HG03354 (cell line): ENCODE data around the gene VCAM1.
"Not testable (repeated sequence)": the region's sequence is repeated elsewhere in the genome, so short reads cannot be mapped to it uniquely, and the experiment has no call there.

ENCODE experiments used
- ATAC-seq: cut with Tn5 transposase; IDR thresholded peaks from one replicate; pipeline ENCODE4 v1.9.1; 2021; ENCODE audit warnings: mild to moderate bottlenecking; ENCODE audit not compliant: unreplicated experiment, poor library complexity, severe bottlenecking

The VCAM1 gene, protein sequence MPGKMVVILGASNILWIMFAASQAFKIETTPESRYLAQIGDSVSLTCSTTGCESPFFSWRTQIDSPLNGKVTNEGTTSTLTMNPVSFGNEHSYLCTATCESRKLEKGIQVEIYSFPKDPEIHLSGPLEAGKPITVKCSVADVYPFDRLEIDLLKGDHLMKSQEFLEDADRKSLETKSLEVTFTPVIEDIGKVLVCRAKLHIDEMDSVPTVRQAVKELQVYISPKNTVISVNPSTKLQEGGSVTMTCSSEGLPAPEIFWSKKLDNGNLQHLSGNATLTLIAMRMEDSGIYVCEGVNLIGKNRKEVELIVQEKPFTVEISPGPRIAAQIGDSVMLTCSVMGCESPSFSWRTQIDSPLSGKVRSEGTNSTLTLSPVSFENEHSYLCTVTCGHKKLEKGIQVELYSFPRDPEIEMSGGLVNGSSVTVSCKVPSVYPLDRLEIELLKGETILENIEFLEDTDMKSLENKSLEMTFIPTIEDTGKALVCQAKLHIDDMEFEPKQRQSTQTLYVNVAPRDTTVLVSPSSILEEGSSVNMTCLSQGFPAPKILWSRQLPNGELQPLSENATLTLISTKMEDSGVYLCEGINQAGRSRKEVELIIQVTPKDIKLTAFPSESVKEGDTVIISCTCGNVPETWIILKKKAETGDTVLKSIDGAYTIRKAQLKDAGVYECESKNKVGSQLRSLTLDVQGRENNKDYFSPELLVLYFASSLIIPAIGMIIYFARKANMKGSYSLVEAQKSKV

DNA sequence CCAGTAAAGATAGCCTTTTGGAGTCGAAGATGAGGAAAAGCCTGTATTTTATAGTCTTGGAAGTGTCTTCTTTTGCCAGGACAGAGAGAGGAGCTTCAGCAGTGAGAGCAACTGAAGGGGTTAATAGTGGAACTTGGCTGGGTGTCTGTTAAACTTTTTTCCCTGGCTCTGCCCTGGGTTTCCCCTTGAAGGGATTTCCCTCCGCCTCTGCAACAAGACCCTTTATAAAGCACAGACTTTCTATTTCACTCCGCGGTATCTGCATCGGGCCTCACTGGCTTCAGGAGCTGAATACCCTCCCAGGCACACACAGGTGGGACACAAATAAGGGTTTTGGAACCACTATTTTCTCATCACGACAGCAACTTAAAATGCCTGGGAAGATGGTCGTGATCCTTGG lies at the start of gene VCAM1:
Gene VCAM1 (plus strand): TSS at position 253 of the 400 bp plus-strand sequence. CDS start 119 bp downstream, at position 372.
- no peak for ATAC-seq

DNA sequence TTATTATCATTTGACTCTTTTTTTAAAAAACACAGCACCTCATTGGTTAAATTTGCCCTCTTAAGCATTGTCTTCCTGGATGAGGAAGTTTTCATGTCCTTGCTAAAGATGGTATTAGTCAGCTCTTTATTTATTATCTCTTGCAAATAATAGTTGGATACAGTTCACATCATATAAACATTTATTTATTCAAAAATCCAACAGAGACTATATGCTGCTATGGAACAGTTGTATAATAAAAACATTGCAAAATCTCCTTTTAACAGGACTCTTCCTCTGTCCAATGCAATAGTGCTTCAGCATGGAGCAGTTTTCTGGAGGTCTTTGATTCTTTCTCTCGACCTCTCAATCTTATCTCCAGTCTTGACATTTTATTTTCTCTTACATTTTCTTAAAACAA lies 49.5 kb upstream of the VCAM1 start:
- ATAC-seq = no peak

DNA sequence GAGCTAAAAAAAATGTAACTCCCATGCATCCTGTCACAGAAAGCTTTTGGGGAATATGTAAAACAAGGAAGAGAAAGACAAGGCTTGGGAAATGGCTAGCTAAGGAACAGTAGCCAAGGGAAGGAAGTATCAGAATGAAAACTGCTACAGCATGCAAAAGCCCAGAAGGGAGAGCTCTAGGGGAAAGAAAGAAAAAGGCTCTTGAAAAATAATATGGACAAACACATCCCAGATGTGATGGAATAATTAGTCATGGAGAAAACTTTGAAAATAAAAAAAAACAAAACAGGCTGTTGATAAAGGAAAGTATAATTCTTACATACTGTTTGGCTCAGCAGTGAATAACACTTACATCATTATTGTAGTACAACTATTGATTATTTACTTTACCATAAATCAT lies 47.9 kb upstream of the VCAM1 start:
- ATAC-seq = no peak

DNA sequence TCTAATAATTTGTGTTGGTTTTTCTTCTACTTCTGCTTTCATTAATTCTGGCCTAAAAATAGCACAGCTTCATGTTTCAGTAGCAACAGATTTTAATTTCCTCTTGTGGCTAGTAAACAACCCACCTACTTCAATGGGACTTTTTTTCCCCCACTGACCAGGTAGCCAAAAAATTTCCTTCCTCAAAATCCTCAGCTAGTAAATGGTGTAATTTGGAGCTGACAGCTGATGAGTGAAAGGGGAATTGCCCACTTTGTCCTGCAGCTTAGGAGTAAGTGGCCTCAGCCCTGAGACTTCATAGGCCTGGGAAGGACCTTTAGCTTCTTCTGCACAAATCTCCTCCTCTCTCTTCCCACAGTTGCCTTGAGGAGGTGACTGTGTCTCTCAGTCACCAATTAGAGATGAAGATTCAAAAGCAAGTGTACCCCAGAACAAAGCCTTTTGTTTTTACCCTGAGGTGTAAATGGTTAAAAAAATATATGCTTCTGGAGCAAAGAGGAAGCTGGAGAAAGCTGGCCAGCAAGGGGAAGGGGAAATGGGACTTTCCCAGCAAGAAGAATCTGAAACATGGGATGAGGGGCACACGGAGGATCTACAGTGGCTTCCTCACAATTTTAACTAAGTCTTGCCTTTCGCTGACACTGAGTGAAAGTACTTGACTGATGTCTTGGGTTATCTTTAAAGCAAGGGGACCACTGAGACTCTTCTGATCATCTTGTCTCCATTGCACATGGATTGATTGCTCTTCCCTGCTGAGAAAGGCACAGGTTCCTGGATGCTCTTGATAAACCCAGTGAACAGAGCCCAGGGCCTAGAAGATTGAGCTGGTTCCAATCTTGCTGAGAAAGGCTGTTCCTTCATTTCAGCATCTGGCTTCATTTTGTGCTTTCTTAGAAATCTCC lies 35.8 kb upstream of the VCAM1 start:
- no peak for ATAC-seq

DNA sequence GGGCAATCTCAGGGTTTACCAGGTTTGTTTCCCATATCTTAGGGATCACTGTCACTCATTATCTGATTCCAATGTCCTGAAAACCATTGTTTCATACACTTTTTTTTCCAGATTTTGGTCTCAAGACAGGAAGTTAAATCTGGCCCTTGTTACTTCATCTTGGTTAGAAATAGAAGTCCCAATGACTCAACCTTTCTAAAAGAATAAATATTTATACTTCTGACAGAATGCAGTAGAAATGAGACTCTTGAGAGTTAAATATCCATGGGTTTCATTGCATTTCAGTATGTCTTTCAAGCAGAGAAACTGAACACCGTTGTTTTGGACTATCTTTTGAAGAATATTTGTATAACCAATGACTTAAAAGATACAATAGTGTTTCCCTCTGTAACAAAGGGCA lies 19.8 kb upstream of the VCAM1 start:
- no peak for ATAC-seq

DNA sequence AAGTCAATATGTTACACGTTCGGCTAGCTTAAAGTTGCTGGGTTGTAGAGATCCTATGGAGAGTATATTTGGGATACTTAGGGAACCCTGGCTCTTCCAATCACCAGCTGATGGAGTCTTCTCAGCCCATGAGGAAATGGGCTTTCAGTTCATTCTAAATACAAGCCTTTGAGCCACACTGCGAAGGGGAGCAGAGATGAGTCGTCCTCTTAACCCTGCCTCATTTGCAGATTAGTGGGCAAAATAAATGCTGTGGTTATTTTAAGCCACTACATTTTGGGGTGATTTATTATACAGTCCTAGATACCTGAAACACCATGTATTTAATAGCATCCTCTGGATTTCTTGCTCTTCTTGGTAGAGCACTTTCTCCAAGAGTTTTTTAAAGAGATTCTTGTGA lies 19.0 kb upstream of the VCAM1 start:
- no peak for ATAC-seq

DNA sequence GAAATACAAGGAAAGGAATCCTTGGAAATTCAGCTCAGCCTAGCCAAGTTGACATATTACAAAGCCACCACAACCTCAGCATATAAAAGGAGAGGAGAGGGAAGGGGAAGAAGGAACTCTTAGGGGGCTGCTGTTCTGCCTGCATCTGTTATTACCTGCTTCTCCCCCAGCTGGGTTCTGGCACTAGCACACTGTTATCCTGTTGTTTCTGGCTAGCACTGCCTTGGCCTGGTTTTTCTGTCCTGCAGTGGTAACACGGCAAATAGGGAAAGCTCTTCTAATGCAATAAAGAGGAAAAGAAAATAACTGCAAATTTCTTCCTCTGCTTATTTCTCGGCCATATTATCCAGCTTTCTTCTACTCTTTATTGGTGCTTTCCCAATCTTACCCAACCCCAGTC lies 16.5 kb upstream of the VCAM1 start:
- no peak for ATAC-seq

DNA sequence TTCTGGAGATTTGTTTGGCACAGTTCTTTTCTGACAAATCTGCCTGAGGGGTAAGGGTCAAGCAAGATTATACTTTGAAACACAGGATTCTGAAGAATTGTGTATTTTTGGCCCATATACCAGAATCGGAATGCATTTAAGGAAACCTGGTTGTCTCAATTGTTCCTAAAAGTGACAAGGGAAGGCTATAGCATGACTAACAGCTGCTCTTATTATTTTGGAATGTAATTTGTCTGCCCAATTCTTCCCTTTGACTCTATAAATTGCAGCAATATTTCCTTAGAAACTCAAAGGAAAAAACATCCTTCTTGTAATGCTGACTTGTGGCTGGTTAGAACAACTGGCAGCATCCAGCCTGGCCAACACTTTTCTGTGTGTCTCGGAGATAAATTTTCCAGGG lies 15.8 kb upstream of the VCAM1 start:
- ATAC-seq = no peak

DNA sequence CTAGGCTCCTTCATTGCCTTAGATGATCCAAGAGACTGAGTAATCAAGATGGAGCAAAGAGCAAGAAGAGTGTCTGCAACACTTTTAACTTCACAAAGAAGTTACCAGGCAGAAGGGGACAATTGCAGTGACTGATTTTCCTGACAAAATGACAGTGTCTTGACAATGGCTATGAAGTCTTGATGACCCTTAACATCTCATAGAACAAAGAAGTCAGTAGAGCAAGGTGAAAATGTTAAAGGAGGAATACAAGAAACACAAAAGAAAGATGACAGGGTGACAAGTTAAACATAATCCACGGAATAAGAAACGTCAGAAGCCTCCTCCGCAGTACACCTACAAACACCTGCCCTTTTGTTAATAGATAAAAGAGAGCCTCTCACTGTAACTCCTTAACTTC lies 15.1 kb upstream of the VCAM1 start:
- no peak for ATAC-seq

DNA sequence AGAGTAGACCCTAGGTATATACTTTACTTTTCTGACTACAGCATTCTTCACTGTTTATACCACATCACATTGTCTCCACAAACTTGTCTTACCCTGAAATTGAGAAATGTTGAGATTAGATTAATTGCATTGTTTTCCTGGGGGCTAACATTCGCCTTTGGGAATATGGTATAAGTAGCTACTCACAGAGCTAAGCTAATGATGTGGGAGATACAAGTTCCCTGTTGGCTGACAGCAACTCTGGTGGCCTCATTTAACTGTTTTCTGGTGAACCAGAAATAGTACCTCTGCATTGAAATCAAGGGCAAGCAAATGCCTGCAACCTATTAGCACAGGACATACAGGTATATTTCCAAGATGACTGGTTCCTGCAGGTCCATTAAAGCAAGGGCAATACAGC lies 13.2 kb upstream of the VCAM1 start:
- no peak for ATAC-seq

DNA sequence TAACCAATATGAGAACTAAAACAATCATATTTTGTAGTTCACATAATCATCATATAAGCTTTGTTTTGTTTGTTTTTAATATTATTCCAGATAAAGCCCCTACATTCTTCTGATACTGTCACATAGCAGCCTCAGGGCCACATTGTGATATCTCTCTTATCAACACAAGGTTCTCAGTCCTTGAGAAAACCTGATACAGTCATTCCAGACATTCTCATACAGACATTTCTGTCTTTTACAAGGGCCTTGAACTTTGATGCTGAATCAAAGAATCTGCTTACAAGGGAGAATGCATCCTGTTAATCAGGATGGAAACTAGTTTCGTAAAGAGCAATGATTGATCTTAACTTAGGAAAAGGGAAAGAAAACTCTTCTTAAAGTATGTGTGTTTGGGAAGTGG lies 12.7 kb upstream of the VCAM1 start:
- no peak for ATAC-seq

DNA sequence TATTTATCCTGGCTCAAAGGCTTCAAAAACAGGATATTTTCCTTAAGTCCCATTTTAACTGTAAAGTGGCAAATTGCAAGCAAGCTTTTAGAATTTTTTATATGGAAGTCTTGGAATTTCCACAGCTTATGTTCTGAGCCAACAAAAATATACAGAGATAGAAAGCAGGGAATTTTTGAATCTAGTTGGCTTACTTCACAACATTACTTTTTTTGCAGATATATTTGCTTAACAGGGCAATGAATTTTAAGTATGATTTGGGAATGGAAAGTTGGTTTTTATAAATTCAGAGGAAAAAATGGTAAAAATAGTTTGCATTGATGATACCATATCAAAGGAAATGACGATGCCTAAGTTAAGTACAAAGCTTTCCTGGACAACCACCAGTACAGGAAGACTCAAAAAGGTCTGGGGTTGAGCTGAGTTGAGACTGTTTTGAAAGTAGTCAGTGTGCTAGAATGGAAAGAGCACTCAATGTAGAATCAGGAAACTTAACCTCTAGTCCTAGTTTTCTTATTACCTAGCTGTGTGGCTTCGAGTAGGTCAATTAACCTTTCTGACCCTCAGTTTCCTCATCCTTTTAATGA lies 11.0 kb upstream of the VCAM1 start:
- no peak for ATAC-seq

DNA sequence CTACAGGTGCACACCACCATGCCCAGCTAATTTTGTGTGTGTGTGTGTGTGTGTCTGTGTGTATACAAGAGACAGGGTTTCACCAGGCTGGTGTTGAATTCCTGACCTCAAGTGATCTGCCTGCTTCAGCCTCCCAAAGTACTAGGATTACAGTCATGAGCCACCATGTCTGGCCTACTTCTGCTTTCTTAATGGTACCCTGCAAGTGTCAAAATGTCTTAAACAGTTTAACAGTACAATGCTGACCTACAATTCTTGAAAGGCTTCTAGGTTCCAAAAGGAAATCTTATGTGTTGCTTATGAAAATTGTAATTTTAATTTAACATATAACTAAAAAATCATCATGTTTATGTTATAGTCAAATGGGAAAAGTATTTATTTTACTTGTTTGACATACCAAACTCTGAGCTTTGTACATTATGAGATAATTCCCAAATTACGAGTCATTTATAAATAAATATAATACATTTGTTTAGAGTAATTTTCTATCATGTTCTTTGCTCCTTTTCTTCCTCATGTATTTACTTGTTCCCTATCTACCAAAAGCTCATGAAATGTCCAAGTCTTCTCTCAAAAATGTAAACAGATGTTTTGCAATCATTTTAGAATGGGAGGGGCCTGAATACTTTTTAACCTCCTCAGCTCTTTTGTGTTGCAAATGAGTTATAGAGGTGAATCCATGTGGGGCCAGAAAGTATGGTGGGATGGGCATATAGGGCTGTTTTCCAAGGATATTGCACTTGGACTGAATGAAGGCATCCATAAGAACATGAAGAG lies 8.4 kb upstream of the VCAM1 start:
- ATAC-seq = no peak

DNA sequence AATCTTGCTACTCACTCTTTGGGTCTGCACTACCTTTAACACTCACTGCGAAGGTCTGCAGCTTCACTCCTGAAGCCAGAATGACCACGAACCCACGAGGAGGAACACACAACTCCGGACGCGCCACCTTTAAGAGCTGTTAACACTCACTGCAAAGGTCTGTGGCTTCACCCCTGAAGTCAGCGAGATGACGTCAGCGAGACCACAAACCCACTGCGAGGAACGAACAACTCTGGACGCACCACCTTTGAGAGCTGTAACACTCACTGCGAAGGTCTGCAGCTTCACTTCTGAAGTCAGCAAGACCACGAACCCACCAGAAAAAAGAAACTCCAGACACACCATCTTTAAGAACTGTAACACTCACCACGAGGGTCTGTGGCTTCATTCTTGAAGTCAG lies 6.5 kb upstream of the VCAM1 start:
- ATAC-seq = not testable (repeated sequence)

DNA sequence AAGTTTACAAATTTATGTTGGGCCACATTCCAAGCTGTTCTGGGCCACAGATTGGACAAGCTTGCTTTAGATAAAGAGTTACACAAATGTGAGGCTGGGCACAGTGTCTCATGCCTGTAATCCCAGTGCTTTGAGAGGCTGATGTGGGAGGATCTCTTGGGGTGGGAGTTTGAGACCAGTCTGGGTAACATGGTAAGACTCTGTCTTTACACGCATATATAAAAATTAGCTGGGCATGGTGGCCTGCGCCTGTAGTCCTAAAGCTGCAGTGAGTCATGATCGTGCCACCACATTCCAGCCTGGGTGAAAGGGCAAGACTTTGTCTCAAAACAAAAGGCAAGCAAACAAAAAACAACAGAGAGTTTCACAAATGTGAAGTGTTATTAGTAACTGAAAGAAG lies 5.9 kb upstream of the VCAM1 start:
- no peak for ATAC-seq

DNA sequence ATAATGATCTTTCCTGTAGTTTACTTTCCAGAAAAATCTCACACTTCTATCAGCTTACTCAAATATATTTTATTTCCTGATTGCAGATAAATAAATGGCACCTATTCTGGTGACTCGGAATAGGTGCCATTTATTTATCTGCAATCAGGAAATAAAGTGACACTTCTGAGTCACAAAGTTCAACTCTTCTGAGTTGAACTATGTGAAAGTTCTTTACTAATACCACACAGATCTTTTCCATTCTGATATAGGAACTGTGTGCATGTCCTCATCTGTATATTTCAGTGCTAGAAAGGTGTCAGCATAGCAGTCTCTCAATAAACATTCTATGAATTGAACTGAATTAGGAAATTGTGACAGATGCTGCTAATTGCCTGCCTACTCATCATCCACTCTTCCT lies 4.9 kb upstream of the VCAM1 start:
- ATAC-seq = no peak

DNA sequence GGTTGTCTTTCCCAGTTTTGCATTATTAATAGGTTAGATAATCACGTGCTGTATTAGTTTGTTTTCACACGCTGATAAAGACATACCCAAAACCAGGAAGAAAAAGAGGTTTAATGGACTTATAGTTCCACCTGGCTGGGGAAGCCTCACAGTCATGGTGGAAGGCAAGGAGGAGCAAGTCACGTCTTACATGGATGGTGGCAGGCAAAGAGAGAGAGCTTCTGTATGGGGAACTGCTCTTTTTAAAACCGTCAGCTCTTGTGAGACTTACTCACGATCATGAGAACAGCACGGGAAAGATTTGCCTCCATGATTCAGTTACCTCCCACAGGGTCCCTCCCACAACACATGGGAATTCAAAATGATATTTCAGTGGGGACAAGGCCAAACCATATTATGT lies 2.3 kb upstream of the VCAM1 start:
- ATAC-seq = no peak

DNA sequence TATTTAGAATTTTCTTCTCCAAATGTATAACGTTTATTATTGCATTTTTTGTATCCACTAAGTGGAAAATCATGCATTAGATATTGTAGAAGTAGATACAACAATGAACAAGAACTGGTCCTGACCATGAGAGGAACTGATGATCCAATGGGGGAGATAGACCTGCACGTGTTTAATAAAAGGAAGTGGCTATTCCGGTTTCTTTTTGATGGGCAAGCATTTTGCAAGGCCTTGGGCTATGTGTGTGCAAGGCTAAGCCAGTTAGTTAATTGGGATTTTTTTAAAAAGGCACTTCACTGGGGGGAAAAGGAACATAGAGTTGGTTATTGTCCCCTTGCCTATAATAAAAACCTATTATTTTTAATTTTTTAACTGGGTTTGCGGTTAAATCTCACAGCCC lies 961 bp upstream of the VCAM1 start:
- no peak for ATAC-seq

DNA sequence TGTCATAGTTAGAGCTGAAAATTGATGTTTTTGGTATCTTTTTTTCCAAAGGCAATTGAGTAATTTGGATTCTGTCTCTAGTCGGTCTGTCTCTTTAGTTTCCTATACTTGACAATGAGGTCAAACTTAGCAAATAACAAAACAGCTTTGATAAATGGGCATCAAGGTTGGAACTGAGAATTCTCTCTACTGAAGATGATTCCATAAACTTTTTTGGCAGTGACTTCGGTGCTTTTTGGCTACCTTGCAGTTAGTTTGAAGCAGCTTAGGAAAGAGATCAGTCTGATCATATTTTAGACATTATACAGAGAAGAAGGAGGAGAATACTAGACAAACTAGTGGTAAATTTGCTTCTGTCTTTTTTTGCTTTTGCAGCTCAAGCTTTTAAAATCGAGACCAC lies 559 bp downstream of the VCAM1 start:
- no peak for ATAC-seq
